Measurements from ENCODE around the gene RAMP2.

- no peak for TF ChIP-seq CTCF (CRISPR knock-in tag; IDR thresholded peaks at IDR 0.05)
- no peak for TF ChIP-seq EP300 (IDR thresholded peaks at IDR 0.05; ENCODE audit: low read depth in 2 of 2, low read length in 2 of 2)
- no peak for TF ChIP-seq EP300 (CRISPR knock-in tag; IDR thresholded peaks at IDR 0.05; ENCODE audit: borderline replicate concordance)
- no peak for TF ChIP-seq KLF11 (CRISPR knock-in tag; IDR thresholded peaks at IDR 0.05)
- no peak for TF ChIP-seq BRF2 (CRISPR knock-in tag; IDR thresholded peaks at IDR 0.05)
- no peak for TF ChIP-seq ELK4 (CRISPR knock-in tag; IDR thresholded peaks at IDR 0.05; ENCODE audit: borderline replicate concordance)
Measured at GRCh38 chr17:42795465-42795864, 34.4 kb downstream of the RAMP2 start.
